ENCODE results near the gene VKORC1. TPM values are rescaled to one million over a fixed set of nuclear protein-coding genes. Genes with fewer than 3 reads are reported as not detected.
"Not testable (repeated sequence)": the region's sequence is repeated elsewhere in the genome, so short reads cannot be mapped to it uniquely, and the experiment has no call there.

VKORC1 gene
- total RNA-seq, 2 experiments from 2014 or later = 19.0 to 19.2 TPM

GRCh38 chr16:31142109-31143010 lies 47.8 kb upstream of the VKORC1 start:
- ChIA-PET POLR2A (interaction anchor here (0.6 to 4.1 kb wide), 46 partner anchors 9 to 765 kb away, joined by 3 to 152 read pairs (median 5); partner anchors contain the start of genes ARMC5, FUS, HSD3B7 and KAT8), CTCF (interaction anchor here (0.6 to 2.1 kb wide), 42 partner anchors 12 to 731 kb away, joined by 3 to 32 read pairs (median 4); partner anchors contain the start of genes ARMC5, BCKDK, FUS and HSD3B7)
- Histone ChIP-seq H3K9me3 (ENCODE audit: control insufficient read depth in 1 of 2, insufficient read depth in 1 of 2, low read length in 2 of 2) (no peaks in the 10 kb centered on the region), H3K27ac (ENCODE audit: low read depth in 1 of 2, low read length in 2 of 2) (peak overlapping the region; percentile 29 to 76), H3K27me3 (ENCODE audit: control insufficient read depth in 1 of 2, insufficient read depth in 2 of 2, low read length in 2 of 2) (no peaks in the 10 kb centered on the region), H3K4me1 (ENCODE audit: insufficient read depth, low read length) (peaks cover 23% of the 10 kb centered on the region), H3K4me3 (ENCODE audit: low read length) (peak overlapping the region; percentile 41), H3K36me3 (ENCODE audit: insufficient read depth, low read length) (no peaks in the 10 kb centered on the region)
- peak overlapping the region; percentile 84 for H3K27ac Mint-ChIP-seq
- peaks cover 13% of the 10 kb centered on the region for H3K4me1 Mint-ChIP-seq (ENCODE audit: low read depth)
- peak overlapping the region; percentile 84 for H3K4me3 Mint-ChIP-seq
- no peaks in the 10 kb centered on the region for H3K36me3 Mint-ChIP-seq (ENCODE audit: low read depth)
- peaks cover under 1% of the 10 kb centered on the region for H3K27me3 Mint-ChIP-seq
- TF ChIP-seq CTCF (IDR thresholded peaks at IDR 0.05) = peak; percentile 79
- H3K9me3 Mint-ChIP-seq = no peaks in the 10 kb centered on the region
- intact Hi-C loops (cut with DNase I, micrococcal nuclease) = loop anchor here (1.0 to 10.0 kb wide), 12 partner anchors 24 to 185 kb away; partner anchors contain the start of genes HSD3B7 (in 2 of the 2), BCKDK (in 1 of the 2), FUS (in 1 of the 2) and PYCARD (in 1 of the 2)
- DNase-seq (peak; percentile 88 to 100 (median 96)), ATAC-seq (ENCODE audit: poor library complexity) (peak; percentile 86)

- Mint-ChIP-seq H3K36me3 (ENCODE audit: low read depth) (no peaks in the 10 kb centered on the region), H3K4me3 (peak overlapping the region; percentile 84), H3K27ac (peak overlapping the region; percentile 84), H3K27me3 (no peaks in the 10 kb centered on the region), H3K9me3 (no peaks in the 10 kb centered on the region), H3K4me1 (ENCODE audit: low read depth) (peaks cover 13% of the 10 kb centered on the region)
- H3K27me3 ChIP-seq (ENCODE audit: control insufficient read depth in 1 of 2, insufficient read depth in 2 of 2, low read length in 2 of 2) = no peaks in the 10 kb centered on the region
- peak in 2 of 14 experiments; percentile 6 to 12 for DNase-seq
- H3K4me3 ChIP-seq (ENCODE audit: low read length) = peak overlapping the region; percentile 41
- H3K27ac ChIP-seq (ENCODE audit: low read depth in 1 of 2, low read length in 2 of 2) = peak overlapping the region; percentile 29 to 76
- ChIA-PET CTCF (interaction anchor here (0.6 to 2.1 kb wide), 40 partner anchors 12 to 732 kb away, joined by 3 to 32 read pairs (median 4); partner anchors contain the start of genes ARMC5, BCKDK, FUS and HSD3B7), POLR2A (interaction anchor here (0.6 to 4.1 kb wide), 43 partner anchors 9 to 764 kb away, joined by 3 to 152 read pairs (median 5); partner anchors contain the start of genes ARMC5, FUS, HSD3B7 and KAT8)
- H3K4me1 ChIP-seq (ENCODE audit: insufficient read depth, low read length) = peaks cover 23% of the 10 kb centered on the region
- H3K9me3 ChIP-seq (ENCODE audit: control insufficient read depth in 1 of 2, insufficient read depth in 1 of 2, low read length in 2 of 2) = no peaks in the 10 kb centered on the region
- no peak for ATAC-seq (ENCODE audit: poor library complexity)
- TF ChIP-seq CTCF (IDR thresholded peaks at IDR 0.05) = no peak
- no peaks in the 10 kb centered on the region for H3K36me3 ChIP-seq (ENCODE audit: insufficient read depth, low read length)
- intact Hi-C loops (cut with DNase I, micrococcal nuclease) = loop anchor here (1.0 to 10.0 kb wide), 12 partner anchors 23 to 184 kb away; partner anchors contain the start of genes HSD3B7 (in 2 of the 2), BCKDK (in 1 of the 2), FUS (in 1 of the 2) and PYCARD (in 1 of the 2)
Observed at GRCh38 chr16:31141489-31142108, 47.0 kb upstream of the VKORC1 start.

GRCh38 chr16:31141071-31141469 lies 46.5 kb upstream of the VKORC1 start:
- H3K36me3 Mint-ChIP-seq (ENCODE audit: low read depth); H3K9me3 ChIP-seq (ENCODE audit: control insufficient read depth in 1 of 2, insufficient read depth in 1 of 2, low read length in 2 of 2); H3K9me3 Mint-ChIP-seq; H3K27me3 ChIP-seq (ENCODE audit: control insufficient read depth in 1 of 2, insufficient read depth in 2 of 2, low read length in 2 of 2); H3K27me3 Mint-ChIP-seq; H3K36me3 ChIP-seq (ENCODE audit: insufficient read depth, low read length); ATAC-seq (ENCODE audit: poor library complexity); DNase-seq; H3K27ac Mint-ChIP-seq; H3K4me3 ChIP-seq (ENCODE audit: low read length); H3K27ac ChIP-seq (ENCODE audit: low read depth in 1 of 2, low read length in 2 of 2): not testable (repeated sequence)
- intact Hi-C loops (cut with DNase I, micrococcal nuclease) = loop anchor here in 1 of 2 experiments (5.0 to 10.0 kb wide), 2 partner anchors 34 to 64 kb away; partner anchors contain the start of genes BCKDK and PYCARD
- POLR2A ChIA-PET = interaction anchor here (1.2 to 4.1 kb wide), 5 partner anchors 8 to 197 kb away, joined by 5 to 152 read pairs (median 64); partner anchors contain the start of genes FUS, KAT8, ZNF646 and ZNF668
- H3K4me1 ChIP-seq (ENCODE audit: insufficient read depth, low read length) = peaks cover 23% of the 10 kb centered on the region
- CTCF ChIA-PET = interaction anchor here (1.9 to 2.1 kb wide), 2 partner anchors 20 to 24 kb away, joined by 26 to 32 read pairs; partner anchors contain the start of gene KAT8
- H3K4me1 Mint-ChIP-seq (ENCODE audit: low read depth) = peaks cover 13% of the 10 kb centered on the region
- peak overlapping the region; percentile 34 for H3K4me3 Mint-ChIP-seq

Measured in CD4-positive, alpha-beta T cell (primary cell).